Activated gamma-delta T cell treated with anti-CD3 and anti-CD28 coated beads, Interleukin-2, amount 50 U/mL, for 16 hours (primary cell): Measurements from ENCODE around the gene ENAH.
"Not testable (repeated sequence)": the region's sequence is repeated elsewhere in the genome, so short reads cannot be mapped to it uniquely, and the experiment has no call there.

Source experiments
- DNase-seq: peaks from one replicate; pipeline ENCODE4 v3.0.0-alpha.2; 2020; ENCODE audit warnings: low read depth

Gene ENAH

DNA sequence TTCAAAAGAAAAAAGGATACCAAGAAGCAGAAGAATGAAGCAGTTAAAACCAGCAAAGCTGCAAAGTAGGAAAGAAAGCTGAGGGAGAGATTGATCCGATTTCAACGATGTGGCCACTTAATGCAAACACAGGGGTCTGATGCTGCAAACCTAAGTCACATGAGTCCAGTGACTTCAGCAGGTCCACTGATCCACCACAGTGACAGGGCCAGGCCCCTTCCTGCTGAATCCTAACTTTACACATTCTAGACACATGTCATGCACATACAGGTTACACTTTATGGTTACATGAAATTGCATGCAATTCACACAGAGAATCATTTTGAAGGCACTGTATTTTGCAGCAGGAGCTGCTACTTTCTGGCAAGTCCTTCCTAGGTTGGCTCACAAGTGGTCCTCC, 166.1 kb downstream of the ENAH start:
- no peak for DNase-seq

DNA sequence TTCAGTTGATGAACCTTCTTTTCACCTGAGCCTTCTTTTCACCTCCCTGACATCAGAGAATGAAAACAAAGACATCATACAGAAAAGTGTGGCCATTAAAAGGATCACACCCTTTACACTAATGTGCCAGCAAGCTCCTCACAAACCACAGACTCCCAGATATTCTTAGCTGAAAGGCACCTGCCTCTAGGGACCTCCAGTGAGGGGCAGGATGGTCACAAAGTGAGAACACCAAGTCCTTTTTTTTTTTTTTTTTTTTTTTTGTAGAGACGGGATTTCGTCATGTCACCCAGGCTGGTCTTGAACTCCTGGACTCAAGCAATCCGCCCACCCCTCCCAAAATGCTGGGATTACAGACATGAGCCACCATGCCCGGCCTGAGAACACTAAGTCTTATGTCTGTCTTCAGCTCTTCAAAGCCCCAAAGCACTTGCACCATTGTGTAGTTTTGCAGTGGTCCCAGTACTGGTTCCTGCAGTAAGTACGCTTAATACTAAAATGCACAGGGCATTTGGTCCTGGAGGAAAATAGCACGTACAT, 166.9 kb downstream of the ENAH start:
- no peak for DNase-seq

DNA sequence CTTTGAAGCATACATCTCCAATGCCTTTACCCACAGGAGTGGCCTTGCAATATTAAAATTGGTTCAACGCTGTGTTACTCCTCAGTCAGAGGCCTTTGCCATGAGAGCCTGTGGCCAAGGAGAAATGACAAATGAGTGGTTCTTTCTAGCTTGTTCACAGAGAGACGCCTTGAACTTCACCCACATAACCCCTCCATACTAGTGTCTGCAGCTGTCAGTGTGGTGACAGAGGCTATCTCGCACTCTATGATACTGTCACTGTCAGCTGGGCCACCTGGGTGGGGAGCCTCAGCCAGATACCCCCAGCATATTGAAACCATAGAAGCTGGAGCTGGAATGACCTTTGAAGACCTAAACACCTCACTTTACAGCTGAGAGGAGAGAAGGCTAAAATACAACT, 167.7 kb downstream of the ENAH start:
- DNase-seq = no peak

DNA sequence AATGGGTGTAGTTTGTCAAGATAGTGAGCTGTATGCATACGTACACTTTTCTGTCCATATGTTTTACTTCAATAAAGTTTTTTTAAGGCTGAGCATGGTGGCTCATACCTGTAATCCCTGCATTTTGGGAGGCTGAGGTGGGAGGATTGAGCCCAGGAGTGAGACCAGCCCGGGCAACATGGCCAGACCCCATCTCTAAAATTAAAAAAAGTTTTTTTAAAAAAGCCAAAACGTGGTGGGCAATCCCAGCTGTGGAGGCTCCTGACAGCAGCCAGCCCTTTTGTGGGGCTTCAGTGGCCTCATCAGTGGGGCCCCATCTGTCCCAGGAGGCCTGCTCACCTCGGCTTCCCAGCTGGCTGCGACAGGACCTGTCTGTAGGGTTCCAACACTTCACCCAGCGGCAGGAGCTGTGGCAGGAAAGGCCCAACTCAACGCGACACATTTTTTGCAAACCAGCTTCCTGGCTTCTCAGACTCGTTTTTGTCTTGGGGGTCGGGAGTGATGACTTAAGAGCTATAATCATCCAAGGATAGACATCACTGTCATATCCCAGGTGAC, 168.2 kb downstream of the ENAH start:
- no peak for DNase-seq

DNA sequence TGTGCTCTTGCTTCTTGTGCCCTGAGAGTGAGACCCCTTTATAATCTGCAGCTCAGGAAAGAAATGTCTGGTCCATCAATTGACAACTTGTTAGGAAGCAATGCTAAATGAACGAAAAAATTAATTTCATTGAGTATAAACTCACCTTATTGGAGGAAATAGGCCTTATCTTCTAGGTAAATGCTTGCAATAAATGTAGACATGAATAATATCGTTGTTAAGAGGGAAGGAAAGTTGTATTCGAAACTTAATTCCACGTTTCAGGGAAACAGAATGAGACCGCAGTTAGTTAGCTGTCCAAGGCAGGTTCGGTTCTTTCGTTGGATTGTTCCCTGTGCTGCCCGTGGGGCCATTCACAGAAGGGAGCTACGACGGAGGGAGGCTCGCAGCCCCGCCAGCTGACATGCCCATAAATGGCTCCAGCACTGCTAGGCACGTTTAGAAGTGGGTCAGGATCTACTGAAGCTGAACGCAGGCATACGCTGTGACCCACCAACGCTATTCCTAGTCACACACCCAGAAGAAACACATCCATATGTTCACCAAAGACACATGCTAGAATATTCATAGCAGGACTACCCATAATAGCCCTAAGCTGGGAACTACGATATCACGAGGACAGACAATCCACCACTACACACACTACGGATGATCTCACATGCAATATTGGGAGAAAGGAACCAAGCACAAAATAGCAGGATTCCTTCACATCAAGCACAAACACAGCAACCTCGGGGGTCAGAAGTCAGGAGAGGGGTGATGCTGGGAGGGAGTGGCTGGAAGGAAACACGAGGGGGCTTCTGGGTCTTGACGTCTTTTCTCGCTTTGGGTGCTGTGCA, 168.9 kb downstream of the ENAH start:
- no peak for DNase-seq

DNA sequence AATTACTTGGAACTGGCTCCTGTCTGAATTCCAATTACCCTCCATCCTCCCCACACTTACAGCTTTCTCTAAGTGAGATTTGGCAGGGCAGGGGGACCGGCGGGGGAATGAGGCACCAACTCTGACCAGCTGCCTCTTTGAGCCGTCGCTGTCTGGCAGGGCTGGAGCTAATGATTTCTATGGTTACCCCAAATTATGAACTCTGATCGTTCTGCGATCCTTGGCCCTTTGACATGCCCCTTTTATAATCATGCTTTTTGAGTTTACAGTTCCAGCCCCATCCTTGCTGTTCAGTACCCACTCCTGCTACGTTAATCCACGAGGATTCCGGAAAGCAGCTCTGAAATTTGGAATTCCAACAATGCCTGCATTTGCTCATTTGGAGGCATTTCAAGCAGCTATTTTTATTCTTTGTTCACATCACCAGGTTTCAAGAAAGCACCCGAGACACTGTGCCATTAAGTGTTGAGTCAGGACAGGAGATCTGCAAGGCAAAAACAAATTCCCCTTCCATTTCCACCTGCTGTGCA, 170.4 kb downstream of the ENAH start:
- DNase-seq = no peak

DNA sequence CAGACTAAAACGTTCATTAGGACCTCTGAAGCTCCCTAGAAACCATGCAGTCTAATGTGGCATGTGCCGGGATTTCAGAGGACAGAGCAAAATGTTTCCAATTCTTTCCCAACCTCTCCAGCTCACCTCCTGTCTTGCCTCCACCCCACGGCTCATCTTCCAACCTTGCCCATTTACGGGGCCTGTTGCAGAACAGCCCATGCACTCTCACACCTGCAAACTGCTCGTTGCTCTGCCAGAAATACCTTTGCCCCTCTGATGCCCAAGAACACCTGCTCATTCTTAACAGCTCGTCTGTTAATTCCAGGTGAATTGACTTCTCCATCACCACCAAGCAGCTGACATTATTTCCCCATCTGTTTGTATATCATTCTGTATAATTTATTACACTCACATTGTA, 171.2 kb downstream of the ENAH start:
- DNase-seq = no peak

DNA sequence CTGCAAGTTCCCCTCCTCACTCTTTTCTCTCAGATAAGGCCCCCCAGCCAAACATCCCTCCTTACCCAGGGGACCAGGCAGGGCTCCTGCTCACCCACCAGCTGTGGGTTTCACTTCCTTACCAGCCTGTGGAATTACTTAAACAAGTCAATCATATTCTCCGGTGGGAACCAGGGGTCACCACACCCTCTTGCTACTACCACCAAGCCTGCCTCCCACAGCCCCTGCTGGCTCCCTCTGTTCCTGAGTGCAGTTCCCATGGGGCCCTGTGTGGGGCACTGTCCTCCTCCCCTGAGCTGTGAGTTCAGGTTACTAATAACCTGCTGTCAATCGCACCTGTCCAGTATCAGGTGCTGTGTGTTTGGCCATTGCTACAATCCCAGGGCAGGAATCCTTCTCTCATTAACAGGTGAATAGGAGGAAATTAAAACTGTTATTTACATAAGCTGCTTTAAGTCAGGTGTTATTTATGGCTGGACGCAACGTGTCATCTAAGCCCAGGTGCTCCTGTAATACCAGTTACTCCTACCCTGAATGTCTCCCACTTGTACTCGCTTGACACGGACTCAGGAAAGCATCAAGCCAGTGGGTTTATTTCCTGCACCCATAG, 172.0 kb downstream of the ENAH start:
- no peak for DNase-seq

DNA sequence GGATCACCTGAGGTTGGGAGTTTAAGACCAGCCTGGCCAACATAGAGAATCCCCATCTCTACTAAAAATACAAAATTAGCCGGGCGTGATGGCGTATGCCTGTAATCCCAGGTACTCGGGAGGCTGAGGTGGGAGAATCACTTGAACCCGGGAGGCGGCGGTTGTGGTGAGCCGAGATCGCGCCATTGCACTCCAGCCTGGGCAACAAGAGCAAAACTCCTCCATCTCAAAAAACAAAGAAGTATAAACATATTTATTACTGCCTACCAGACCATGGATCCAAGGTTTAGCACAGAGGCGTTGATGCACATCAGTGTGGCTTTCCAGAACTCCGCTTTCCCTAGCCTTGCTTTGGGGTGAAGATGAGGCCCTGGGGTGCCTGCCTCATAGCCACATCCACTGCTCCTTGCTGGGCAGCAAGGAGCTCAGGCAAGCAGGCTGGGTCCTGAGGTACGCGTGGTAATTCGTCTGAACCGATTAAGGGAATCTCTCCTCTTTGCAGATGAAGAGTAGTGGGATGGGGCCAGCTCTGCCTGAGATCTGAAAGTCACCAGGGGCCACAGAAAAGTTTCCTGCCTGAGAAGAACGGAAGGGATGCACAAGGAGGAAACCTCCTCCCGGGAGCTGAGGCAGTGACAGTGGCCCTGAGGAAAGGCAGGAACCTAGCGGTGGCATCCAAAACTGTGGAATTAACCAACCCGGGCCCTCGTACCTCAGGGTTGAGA, 172.8 kb downstream of the ENAH start:
- no peak for DNase-seq

DNA sequence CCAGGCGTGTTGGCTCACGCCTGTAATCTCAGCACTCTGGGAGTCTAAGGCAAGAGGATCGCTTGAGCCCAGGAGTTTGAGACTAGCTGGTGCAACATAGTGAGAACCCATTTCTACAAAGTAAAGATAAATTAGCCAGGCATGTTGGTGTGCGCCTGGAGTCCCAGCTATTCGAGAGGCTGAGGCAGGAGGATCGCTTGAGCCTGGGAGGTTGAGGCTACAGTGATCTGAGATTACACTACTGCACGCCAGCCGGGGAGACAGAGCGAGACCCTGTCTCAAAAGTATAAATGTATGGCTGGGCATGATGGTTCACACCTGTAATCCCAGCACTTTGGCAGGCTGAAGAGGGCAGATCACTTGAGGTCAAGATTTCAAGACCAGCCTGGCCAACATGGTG, 173.6 kb downstream of the ENAH start:
- no peak for DNase-seq

DNA sequence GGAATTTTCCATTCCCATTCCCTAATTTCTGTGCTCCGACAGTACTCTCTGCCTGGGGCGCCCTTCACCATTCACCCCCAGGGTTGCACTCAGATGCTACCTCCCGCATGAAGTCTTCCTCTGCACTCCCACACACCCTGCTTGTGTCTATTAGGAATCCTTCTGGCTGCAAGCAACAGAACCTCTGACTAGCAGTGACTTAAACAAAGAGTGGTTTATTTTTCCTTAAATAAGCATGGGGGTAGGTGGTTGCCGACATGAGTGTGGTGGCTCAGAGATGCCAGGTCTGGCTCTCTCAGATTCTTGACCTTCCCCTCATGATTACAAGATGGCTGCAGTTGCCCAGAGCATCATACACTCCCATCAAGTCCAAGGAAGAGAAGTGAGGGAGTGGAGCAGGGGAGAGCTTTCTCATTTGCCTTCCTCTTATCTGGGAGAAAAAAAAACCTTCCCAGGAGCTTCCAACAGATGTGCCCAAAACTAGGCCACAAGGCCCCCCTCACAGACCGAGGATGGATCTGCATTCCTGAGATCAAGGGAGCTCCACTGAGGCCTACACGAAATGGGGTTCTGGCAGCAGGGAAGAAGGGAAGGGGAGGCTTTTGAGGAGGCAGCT, 175.5 kb downstream of the ENAH start:
- DNase-seq = no peak

DNA sequence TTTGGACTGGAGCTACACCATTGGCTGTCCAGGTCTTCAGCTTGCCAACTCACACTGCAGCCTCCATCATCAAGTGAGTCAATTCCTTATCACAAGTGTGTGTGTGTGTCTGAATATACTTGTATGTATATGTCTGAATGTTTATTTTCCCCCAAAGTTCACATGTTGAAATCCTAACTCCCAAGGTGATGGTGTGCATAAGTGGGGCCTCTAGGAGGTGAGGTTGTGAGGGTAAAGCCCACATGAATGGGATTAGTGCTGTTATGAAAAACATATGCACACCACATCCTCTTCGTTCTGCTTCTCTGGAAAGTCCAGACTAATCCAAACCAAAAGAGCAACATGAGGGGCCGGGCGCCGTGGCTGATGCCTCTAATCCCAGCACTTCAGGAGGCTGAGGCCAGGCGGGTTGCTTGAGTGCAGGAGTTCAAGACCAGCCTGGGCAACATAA, 176.4 kb downstream of the ENAH start:
- no peak for DNase-seq

DNA sequence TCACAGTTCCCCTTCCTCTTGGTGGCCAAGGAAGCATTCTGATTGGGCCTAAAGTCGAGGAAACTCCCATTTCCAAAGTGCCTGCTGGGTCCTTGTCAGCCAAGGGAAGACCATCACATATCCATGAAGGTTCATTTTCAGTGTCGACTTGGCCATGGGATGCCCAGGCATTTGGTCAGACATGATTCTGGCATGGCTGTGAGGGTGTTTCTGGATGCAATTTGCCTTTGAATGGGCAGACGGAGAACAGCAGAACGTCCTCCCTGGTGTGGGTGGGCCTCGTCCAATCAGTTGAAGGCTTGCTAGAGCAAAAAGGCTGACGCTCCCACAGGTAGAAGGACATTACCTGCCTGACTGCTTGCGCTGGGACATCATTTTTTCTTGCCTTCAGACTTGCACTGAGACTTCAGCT, 176.8 kb downstream of the ENAH start:
- DNase-seq = no peak

DNA sequence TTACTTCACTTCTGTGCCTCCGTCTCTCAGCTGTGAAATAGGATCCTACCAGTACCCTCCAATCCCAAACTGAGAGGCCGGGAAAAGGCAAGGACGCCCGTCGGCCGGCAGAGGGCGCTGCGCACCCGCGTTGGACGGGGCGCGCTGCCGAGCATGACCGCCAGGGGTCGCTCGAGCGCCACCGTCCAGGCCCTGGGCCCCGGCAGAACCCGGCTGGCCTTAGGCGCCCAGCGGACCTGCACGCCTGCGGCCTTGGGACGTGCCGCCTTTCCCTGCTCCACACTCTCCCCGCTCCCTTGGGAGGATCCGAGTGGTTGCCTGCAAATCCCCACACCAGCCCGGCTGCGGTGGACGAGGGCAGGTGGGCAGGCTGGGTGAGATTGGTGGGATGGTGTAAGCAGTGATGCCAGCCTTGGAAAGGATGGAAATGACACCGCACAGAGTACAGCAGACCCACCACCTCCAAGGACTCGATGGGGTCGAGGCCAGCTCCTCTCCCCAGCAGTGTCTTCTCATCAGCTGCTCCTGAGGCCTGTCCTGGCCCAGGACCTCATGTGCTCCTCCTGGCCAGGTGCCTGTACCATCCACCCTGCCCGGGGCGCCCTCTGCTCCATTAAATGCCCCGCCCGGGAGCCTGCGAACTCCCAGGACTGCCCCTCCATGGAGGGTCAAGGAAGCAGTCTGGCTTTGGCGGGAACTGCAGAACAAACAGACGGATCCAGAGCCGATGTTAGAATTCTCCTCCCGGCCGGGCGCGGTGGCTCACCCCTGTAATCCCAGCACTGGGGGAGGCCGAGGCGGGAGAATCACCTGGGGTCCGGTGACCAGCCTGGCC, 177.7 kb downstream of the ENAH start:
- DNase-seq = peak; percentile 43

DNA sequence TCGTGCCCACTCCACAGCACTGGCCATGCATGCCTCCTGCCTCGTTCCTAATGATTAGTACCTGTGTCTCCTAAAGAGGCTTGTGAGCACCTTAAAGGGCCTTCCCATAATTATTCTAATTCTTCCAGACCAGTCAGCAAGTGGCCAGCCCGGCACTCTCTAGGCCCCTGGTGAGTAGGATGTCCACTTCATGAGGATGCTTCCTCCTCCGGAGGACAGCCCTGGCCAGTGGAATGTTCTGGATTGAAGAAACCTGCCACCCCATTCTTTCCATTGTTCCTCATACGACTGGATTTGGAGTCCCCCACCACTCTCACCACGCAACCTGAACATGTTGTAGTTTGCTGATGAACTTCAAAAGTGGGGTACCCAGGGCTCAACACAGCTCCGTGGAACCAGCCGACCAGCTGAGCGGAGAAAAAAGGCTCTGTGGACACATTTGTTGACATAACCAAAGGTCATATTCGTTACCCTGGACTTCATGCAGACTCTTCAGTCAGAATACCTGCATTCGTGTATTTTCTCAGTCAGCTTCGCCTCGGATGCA, 178.4 kb downstream of the ENAH start:
- no peak for DNase-seq

DNA sequence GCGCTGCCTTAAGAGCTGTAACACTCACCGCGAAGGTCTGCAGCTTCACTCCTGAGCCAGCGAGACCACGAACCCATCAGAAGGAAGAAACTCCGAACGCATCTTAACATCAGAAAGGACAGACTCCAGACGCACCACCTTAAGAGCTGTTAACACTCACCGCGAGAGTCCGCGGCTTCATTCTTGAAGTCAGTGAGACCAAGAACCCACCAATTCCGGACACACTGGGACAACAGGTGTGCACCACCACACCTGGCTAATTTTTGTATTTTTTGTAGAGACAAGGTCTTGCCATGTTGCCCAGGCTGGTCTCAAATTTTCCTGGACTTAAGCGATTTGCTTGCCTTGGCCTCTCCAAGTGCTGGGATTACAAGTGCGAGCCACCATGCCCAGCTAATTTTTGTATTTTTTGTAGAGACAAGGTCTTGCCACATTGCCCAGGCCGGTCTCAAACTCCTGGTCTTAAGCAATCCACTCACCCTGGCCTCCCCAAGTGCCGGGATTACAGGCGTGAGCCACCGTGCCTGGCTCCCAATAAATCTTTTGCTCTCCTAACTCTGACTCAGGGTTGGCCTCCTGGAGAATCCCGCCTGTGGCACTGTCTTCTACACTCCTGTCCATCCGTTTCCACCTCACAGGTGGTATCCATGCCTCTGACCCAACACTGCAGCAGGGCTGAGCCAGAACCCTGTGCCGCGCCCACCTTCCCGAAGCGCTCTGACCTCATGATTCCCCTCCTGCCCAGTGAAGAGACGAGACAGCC, 179.1 kb downstream of the ENAH start:
- DNase-seq = not testable (repeated sequence)

DNA sequence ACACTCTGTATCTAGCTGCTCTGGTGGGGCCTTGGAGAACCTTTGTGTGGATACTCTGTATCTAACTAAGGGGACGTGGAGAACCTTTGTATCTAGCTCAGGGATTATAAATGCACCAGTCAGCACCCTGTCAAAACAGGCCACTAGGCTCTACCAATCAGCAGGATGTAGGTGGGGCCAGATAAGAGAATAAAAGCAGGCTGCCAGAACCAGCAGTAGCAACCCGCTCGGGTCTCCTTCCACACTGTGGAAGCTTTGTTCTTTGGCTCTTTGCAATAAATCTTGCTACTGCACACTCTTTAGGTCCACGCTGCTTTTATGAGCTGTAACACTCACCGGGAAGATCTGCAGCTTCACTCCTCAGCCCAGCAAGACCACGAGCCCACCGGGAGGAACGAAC, 179.7 kb downstream of the ENAH start:
- DNase-seq = not testable (repeated sequence)

DNA sequence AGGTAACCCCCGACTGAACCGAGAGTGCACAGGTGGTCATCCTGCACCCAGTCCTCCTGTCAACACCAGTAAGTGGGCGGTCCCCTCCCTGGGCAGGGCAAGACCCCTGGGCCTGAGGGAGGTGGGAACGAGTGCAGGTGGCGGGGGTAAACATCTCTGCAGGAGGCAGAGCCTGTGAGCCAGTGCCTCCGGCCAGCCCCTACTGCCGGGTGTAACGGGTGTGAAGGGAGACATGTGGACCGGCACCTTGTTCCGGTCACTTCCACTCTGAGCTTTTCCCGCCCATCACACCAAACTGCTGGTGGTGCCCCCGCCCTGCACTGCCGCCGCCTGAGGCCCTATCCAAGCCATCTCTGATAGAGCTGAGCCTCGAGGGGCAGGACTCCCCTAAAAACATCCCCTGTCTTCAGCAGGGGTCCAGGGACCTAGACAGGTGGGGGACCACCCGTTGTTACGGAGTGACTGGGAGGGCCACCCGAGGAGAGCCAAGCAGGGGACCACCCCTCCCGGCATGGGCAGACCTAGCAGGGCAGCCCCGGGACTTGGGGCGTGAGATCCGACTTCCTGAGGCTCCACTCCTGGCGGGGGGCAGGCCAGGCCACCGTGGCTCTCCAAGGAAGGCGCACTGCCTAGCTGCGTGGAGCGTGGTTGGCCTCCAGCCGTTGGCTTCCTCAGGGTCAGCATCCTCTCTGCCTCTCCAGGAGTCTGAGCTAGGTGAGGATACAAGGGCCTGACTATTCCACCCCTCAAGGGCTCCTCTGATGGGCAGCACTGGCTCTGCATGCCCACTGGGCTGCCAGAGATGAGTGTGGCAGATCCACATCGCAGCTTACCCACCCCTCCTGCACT, 181.2 kb downstream of the ENAH start:
- DNase-seq = no peak

DNA sequence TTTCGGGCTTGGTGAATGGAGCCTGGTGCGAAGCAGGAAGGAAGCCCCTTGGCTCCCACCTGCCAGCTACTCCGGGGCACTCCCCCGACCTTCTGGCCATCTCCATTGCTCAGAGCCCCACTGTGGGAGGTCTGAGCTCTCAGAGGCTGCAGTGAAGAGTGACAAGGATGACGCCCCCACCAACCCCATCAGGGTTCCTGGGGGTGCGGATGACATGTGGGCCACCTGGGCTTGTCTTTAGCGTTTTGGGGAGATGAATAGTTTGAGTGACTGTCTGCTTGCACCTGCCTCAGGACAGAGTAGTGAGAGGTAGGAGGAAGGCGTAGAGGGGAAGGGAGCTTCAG, 181.8 kb downstream of the ENAH start:
- no peak for DNase-seq
